ENCODE data around the gene HARS2.

DNA sequence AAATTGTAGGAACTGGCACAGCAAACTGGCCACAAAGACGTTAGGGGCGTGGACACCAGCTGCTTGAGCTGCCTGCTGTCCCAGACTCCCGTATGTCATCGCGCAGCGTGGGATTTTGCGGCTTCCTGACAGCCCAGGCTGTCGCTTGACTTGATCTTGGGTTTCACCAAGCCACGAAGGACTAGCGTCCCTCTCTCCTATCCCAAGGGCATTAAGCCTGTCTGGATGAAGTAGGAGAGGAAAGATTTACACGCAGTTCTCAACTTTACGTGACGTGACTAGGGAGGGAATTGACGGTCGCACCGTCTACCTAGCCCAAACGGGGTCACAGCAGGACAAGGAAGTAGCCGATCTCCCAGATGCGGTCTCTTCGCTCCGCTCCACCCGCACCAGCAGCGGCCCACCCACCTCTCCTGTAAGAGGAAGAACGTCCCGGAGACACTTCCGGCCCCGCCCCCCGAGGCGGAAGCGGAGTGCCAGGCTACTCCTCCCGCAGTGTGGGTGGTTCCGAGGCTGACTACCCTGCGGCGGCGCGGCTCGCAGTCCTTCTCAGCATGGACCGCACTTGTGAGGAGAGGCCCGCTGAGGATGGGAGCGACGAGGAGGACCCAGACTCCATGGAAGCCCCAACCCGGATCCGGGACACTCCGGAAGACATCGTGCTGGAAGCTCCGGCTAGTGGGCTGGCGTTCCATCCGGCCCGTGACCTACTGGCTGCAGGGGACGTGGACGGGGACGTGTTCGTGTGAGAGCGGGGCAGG lies 26.7 kb upstream of the HARS2 start, which contains the start of gene WDR55:
- TF ChIP-seq, protein P1, sequence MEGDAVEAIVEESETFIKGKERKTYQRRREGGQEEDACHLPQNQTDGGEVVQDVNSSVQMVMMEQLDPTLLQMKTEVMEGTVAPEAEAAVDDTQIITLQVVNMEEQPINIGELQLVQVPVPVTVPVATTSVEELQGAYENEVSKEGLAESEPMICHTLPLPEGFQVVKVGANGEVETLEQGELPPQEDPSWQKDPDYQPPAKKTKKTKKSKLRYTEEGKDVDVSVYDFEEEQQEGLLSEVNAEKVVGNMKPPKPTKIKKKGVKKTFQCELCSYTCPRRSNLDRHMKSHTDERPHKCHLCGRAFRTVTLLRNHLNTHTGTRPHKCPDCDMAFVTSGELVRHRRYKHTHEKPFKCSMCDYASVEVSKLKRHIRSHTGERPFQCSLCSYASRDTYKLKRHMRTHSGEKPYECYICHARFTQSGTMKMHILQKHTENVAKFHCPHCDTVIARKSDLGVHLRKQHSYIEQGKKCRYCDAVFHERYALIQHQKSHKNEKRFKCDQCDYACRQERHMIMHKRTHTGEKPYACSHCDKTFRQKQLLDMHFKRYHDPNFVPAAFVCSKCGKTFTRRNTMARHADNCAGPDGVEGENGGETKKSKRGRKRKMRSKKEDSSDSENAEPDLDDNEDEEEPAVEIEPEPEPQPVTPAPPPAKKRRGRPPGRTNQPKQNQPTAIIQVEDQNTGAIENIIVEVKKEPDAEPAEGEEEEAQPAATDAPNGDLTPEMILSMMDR (IDR thresholded peaks at IDR 0.05), result no peak
- TF ChIP-seq POLR2A (IDR thresholded peaks at IDR 0.05) (peak; percentile 93), POLR2AphosphoS5 (IDR thresholded peaks at IDR 0.05) (peak; percentile 92 to 98 (median 97))
